GM23338 (cell line): ENCODE data around the gene ASTN1. TPM values are rescaled to one million over a fixed set of nuclear protein-coding genes. Genes with fewer than 3 reads are reported as not detected.

Experiments
- ATAC-seq: fragments of 200-7000 bp; cut with Tn5 transposase; 3 replicates; pipeline ENCODE4 v1.9.1; 2020
- DNase-seq: peaks from one replicate; pipeline ENCODE4 v3.0.0-alpha.2; 2015; ENCODE audit warnings: low spot score
- H2AFZ ChIP-seq: fragments of 200-600 bp; sonication (generic); 2 replicates; pipeline ENCODE4 v1.8.0; 2016; ENCODE audit warnings: antibody characterized with exemption, mild to moderate bottlenecking, moderate library complexity
- H3F3A ChIP-seq: fragments of 200-600 bp; sonication (generic); replicated peaks from 2 replicates; pipeline ENCODE4 v1.8.0; 2017; ENCODE audit warnings: antibody characterized with exemption, mixed run types, low read depth
- H3K27ac ChIP-seq: fragments of 200-600 bp; sonication (generic); 2 replicates; pipeline ENCODE4 v1.6.1; 2016; ENCODE audit warnings: low read depth
- H3K27me3 ChIP-seq: fragments of 200-600 bp; sonication (generic); 2 replicates; pipeline ENCODE4 v1.8.0; 2016; ENCODE audit warnings: mild to moderate bottlenecking, mixed run types, moderate library complexity; ENCODE audit not compliant: insufficient read depth
- H3K36me3 ChIP-seq: fragments of 200-600 bp; sonication (generic); 2 replicates; pipeline ENCODE4 v1.8.0; 2016; ENCODE audit warnings: mild to moderate bottlenecking; ENCODE audit not compliant: insufficient read depth
- H3K4me1 ChIP-seq: fragments of 200-600 bp; sonication (generic); 2 replicates; pipeline ENCODE4 v1.8.0; 2016; ENCODE audit warnings: mild to moderate bottlenecking, moderate library complexity; ENCODE audit not compliant: insufficient read depth
- H3K4me2 ChIP-seq: fragments of 200-600 bp; sonication (generic); 2 replicates; pipeline ENCODE4 v1.7.1; 2017; ENCODE audit warnings: mixed run types
- H3K4me3 ChIP-seq: fragments of 200-600 bp; sonication (generic); 2 replicates; pipeline ENCODE4 v1.6.1; 2016; ENCODE audit warnings: mixed run types
- H3K79me2 ChIP-seq: fragments of 200-600 bp; sonication (generic); replicated peaks from 2 replicates; pipeline ENCODE4 v1.8.0; 2017; ENCODE audit warnings: mild to moderate bottlenecking; ENCODE audit not compliant: insufficient read depth
- H3K9me2 ChIP-seq: fragments of 200-600 bp; sonication (generic); 2 replicates; pipeline ENCODE4 v1.8.0; 2017; ENCODE audit not compliant: insufficient read depth
- H4K20me1 ChIP-seq: fragments of 200-600 bp; sonication (generic); replicated peaks from 2 replicates; pipeline ENCODE4 v1.8.0; 2017; ENCODE audit warnings: mild to moderate bottlenecking; ENCODE audit not compliant: insufficient read depth
- H3K27ac Mint-ChIP-seq: 2 replicates; pipeline ENCODE4 v1.8.0; 2020; ENCODE audit warnings: inconsistent platforms, mild to moderate bottlenecking, moderate library complexity, mixed read lengths
- H3K27me3 Mint-ChIP-seq: 3 replicates; pipeline ENCODE4 v1.8.0; 2022; ENCODE audit warnings: low read depth, mild to moderate bottlenecking, moderate library complexity, mixed read lengths, inconsistent platforms; ENCODE audit not compliant: insufficient read depth, poor library complexity
- H3K36me3 Mint-ChIP-seq: 3 replicates; pipeline ENCODE4 v1.8.0; 2021; ENCODE audit warnings: low read depth, mild to moderate bottlenecking, inconsistent platforms, moderate library complexity, mixed read lengths
- H3K4me1 Mint-ChIP-seq: 3 replicates; pipeline ENCODE4 v1.8.0; 2020; ENCODE audit warnings: mild to moderate bottlenecking, inconsistent platforms, mixed read lengths
- H3K4me3 Mint-ChIP-seq: 3 replicates; pipeline ENCODE4 v1.8.0; 2021; ENCODE audit warnings: moderate library complexity, mild to moderate bottlenecking, inconsistent platforms, mixed read lengths
- H3K9me3 Mint-ChIP-seq: 3 replicates; pipeline ENCODE4 v1.8.0; 2020; ENCODE audit warnings: moderate library complexity, mild to moderate bottlenecking, inconsistent platforms, mixed read lengths
- CREB1 ChIP-seq: fragments of 250-450 bp; sonication (Bioruptor Pico); IDR thresholded peaks from 2 replicates; pipeline ENCODE4 v1.5.0; 2020; ENCODE audit warnings: low read depth, mild to moderate bottlenecking, moderate library complexity
- EZH2 ChIP-seq: fragments of 200-600 bp; sonication (generic); IDR thresholded peaks from one replicate; pipeline ENCODE4 v1.8.0; 2017; ENCODE audit warnings: antibody characterized with exemption, mild to moderate bottlenecking, low read depth; ENCODE audit not compliant: unreplicated experiment
- EZH2phosphoT487 ChIP-seq: fragments of 200-600 bp; sonication (generic); IDR thresholded peaks from one replicate; pipeline ENCODE4 v1.8.1; 2018; ENCODE audit warnings: antibody characterized with exemption; ENCODE audit not compliant: unreplicated experiment
- JUNB ChIP-seq: IDR thresholded peaks from one replicate; pipeline ENCODE4 v1.6.1; 2016; ENCODE audit warnings: antibody characterized with exemption; ENCODE audit not compliant: unreplicated experiment
- NANOG ChIP-seq: IDR thresholded peaks from 2 replicates; pipeline ENCODE4 v1.6.1; 2016; ENCODE audit warnings: antibody characterized with exemption, borderline replicate concordance
- POLR2AphosphoS5 ChIP-seq: IDR thresholded peaks from 2 replicates; pipeline ENCODE4 v1.6.1; 2016; ENCODE audit warnings: antibody characterized with exemption, low read depth
- STAT1 ChIP-seq: IDR thresholded peaks from one replicate; pipeline ENCODE4 v1.6.1; 2016; ENCODE audit warnings: antibody characterized with exemption; ENCODE audit not compliant: unreplicated experiment
- ZNF114 ChIP-seq: fragments of 250-450 bp; sonication (Bioruptor Pico); IDR thresholded peaks from 2 replicates; pipeline ENCODE4 v1.5.0; 2020; ENCODE audit warnings: mild to moderate bottlenecking, moderate library complexity
- ZNF331 ChIP-seq: fragments of 250-450 bp; sonication (Bioruptor Pico); IDR thresholded peaks from 2 replicates; pipeline ENCODE4 v1.5.0; 2020; ENCODE audit warnings: low read depth, mild to moderate bottlenecking, moderate library complexity
- polyA plus RNA-seq: library from polyadenylated mRNA; unstranded; fragments of >200 nt; fragmentation: Nextera tagmentation; extraction: Ambion mirVana; gene quantifications from 2 replicates; pipeline ENCODE4 v1.2.1, GENCODE V29; 2016
- total RNA-seq: library from RNA; depleted of rRNA; stranded (reverse); fragments of >200 nt; shearing (Covaris generic); gene quantifications from 2 replicates; pipeline ENCODE4 v1.2.3, GENCODE V29; 2014
- TF ChIP-seq, protein P1 (sequence below), 2 experiments: fragments of 200-600 bp in 1 of 2; sonication (generic) in 1 of 2; conservative IDR thresholded peaks; 2 replicates each; pipeline versions ENCODE4 v1.5.1 to v1.6.1; 2016 to 2017; ENCODE audit warnings: antibody characterized with exemption in 2 of 2, low read depth in 2 of 2, mild to moderate bottlenecking in 2 of 2, moderate library complexity in 1 of 2
- TF ChIP-seq, protein P2 (sequence below): IDR thresholded peaks from 2 replicates; pipeline ENCODE4 v1.6.1; 2016; ENCODE audit warnings: antibody characterized with exemption
- TF ChIP-seq, protein P3 (sequence below): fragments of 250-450 bp; sonication (Bioruptor Pico); IDR thresholded peaks from 2 replicates; pipeline ENCODE4 v1.5.0; 2020; ENCODE audit warnings: mild to moderate bottlenecking, moderate library complexity
- TF ChIP-seq, protein P4 (sequence below): IDR thresholded peaks from one replicate; pipeline ENCODE4 v1.6.1; 2018; ENCODE audit warnings: antibody characterized with exemption; ENCODE audit not compliant: unreplicated experiment

Gene ASTN1
- total and polyA plus RNA-seq, 2 experiments from 2014 or later, result 2.0 to 5.2 TPM

- no peak overlapping the region for H3K4me2 ChIP-seq
- no peaks in the 10 kb centered on the region for H3K9me3 Mint-ChIP-seq
- H3K79me2 ChIP-seq, result no peaks in the 10 kb centered on the region
- DNase-seq (no peak), ATAC-seq (no peak)
- no peaks in the 10 kb centered on the region for H3K4me1 ChIP-seq
- no peak overlapping the region for H3K4me3 Mint-ChIP-seq
- peaks cover 1% of the 10 kb centered on the region for H3K27me3 Mint-ChIP-seq
- H4K20me1 ChIP-seq, result no peaks in the 10 kb centered on the region
- no peak overlapping the region for H3K4me3 ChIP-seq
- TF ChIP-seq NANOG, result no peak
- no peak for TF ChIP-seq POLR2AphosphoS5
- TF ChIP-seq, protein P1, sequence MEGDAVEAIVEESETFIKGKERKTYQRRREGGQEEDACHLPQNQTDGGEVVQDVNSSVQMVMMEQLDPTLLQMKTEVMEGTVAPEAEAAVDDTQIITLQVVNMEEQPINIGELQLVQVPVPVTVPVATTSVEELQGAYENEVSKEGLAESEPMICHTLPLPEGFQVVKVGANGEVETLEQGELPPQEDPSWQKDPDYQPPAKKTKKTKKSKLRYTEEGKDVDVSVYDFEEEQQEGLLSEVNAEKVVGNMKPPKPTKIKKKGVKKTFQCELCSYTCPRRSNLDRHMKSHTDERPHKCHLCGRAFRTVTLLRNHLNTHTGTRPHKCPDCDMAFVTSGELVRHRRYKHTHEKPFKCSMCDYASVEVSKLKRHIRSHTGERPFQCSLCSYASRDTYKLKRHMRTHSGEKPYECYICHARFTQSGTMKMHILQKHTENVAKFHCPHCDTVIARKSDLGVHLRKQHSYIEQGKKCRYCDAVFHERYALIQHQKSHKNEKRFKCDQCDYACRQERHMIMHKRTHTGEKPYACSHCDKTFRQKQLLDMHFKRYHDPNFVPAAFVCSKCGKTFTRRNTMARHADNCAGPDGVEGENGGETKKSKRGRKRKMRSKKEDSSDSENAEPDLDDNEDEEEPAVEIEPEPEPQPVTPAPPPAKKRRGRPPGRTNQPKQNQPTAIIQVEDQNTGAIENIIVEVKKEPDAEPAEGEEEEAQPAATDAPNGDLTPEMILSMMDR (conservative IDR thresholded peaks at IDR 0.05; ENCODE audit: low read depth in 2 of 2), result no peak
- no peak for TF ChIP-seq JUNB
- TF ChIP-seq, protein P2, sequence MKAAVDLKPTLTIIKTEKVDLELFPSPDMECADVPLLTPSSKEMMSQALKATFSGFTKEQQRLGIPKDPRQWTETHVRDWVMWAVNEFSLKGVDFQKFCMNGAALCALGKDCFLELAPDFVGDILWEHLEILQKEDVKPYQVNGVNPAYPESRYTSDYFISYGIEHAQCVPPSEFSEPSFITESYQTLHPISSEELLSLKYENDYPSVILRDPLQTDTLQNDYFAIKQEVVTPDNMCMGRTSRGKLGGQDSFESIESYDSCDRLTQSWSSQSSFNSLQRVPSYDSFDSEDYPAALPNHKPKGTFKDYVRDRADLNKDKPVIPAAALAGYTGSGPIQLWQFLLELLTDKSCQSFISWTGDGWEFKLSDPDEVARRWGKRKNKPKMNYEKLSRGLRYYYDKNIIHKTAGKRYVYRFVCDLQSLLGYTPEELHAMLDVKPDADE, result no peak
- TF ChIP-seq, protein P3, sequence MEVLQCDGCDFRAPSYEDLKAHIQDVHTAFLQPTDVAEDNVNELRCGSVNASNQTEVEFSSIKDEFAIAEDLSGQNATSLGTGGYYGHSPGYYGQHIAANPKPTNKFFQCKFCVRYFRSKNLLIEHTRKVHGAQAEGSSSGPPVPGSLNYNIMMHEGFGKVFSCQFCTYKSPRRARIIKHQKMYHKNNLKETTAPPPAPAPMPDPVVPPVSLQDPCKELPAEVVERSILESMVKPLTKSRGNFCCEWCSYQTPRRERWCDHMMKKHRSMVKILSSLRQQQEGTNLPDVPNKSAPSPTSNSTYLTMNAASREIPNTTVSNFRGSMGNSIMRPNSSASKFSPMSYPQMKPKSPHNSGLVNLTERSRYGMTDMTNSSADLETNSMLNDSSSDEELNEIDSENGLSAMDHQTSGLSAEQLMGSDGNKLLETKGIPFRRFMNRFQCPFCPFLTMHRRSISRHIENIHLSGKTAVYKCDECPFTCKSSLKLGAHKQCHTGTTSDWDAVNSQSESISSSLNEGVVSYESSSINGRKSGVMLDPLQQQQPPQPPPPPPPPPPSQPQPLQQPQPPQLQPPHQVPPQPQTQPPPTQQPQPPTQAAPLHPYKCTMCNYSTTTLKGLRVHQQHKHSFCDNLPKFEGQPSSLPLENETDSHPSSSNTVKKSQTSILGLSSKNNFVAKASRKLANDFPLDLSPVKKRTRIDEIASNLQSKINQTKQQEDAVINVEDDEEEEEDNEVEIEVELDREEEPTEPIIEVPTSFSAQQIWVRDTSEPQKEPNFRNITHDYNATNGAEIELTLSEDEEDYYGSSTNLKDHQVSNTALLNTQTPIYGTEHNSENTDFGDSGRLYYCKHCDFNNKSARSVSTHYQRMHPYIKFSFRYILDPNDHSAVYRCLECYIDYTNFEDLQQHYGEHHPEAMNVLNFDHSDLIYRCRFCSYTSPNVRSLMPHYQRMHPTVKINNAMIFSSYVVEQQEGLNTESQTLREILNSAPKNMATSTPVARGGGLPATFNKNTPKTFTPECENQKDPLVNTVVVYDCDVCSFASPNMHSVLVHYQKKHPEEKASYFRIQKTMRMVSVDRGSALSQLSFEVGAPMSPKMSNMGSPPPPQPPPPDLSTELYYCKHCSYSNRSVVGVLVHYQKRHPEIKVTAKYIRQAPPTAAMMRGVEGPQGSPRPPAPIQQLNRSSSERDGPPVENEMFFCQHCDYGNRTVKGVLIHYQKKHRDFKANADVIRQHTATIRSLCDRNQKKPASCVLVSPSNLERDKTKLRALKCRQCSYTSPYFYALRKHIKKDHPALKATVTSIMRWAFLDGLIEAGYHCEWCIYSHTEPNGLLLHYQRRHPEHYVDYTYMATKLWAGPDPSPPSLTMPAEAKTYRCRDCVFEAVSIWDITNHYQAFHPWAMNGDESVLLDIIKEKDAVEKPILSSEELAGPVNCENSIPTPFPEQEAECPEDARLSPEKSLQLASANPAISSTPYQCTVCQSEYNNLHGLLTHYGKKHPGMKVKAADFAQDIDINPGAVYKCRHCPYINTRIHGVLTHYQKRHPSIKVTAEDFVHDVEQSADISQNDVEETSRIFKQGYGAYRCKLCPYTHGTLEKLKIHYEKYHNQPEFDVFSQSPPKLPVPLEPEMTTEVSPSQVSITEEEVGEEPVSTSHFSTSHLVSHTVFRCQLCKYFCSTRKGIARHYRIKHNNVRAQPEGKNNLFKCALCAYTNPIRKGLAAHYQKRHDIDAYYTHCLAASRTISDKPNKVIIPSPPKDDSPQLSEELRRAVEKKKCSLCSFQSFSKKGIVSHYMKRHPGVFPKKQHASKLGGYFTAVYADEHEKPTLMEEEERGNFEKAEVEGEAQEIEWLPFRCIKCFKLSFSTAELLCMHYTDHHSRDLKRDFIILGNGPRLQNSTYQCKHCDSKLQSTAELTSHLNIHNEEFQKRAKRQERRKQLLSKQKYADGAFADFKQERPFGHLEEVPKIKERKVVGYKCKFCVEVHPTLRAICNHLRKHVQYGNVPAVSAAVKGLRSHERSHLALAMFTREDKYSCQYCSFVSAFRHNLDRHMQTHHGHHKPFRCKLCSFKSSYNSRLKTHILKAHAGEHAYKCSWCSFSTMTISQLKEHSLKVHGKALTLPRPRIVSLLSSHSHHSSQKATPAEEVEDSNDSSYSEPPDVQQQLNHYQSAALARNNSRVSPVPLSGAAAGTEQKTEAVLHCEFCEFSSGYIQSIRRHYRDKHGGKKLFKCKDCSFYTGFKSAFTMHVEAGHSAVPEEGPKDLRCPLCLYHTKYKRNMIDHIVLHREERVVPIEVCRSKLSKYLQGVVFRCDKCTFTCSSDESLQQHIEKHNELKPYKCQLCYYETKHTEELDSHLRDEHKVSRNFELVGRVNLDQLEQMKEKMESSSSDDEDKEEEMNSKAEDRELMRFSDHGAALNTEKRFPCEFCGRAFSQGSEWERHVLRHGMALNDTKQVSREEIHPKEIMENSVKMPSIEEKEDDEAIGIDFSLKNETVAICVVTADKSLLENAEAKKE (CRISPR knock-in tag), result no peak
- no peak for TF ChIP-seq CREB1
- TF ChIP-seq ZNF114 (CRISPR knock-in tag), result no peak
- TF ChIP-seq STAT1, result no peak
- TF ChIP-seq EZH2, result no peak
- TF ChIP-seq, protein P4, sequence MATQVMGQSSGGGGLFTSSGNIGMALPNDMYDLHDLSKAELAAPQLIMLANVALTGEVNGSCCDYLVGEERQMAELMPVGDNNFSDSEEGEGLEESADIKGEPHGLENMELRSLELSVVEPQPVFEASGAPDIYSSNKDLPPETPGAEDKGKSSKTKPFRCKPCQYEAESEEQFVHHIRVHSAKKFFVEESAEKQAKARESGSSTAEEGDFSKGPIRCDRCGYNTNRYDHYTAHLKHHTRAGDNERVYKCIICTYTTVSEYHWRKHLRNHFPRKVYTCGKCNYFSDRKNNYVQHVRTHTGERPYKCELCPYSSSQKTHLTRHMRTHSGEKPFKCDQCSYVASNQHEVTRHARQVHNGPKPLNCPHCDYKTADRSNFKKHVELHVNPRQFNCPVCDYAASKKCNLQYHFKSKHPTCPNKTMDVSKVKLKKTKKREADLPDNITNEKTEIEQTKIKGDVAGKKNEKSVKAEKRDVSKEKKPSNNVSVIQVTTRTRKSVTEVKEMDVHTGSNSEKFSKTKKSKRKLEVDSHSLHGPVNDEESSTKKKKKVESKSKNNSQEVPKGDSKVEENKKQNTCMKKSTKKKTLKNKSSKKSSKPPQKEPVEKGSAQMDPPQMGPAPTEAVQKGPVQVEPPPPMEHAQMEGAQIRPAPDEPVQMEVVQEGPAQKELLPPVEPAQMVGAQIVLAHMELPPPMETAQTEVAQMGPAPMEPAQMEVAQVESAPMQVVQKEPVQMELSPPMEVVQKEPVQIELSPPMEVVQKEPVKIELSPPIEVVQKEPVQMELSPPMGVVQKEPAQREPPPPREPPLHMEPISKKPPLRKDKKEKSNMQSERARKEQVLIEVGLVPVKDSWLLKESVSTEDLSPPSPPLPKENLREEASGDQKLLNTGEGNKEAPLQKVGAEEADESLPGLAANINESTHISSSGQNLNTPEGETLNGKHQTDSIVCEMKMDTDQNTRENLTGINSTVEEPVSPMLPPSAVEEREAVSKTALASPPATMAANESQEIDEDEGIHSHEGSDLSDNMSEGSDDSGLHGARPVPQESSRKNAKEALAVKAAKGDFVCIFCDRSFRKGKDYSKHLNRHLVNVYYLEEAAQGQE, result no peak
- TF ChIP-seq EZH2phosphoT487, result no peak
- no peak for TF ChIP-seq ZNF331 (CRISPR knock-in tag)
- H3K27ac ChIP-seq, result no peak overlapping the region
- H3K36me3 ChIP-seq, result no peaks in the 10 kb centered on the region
- no peaks in the 10 kb centered on the region for H3K36me3 Mint-ChIP-seq
- H3K27me3 ChIP-seq, result no peaks in the 10 kb centered on the region
- peaks cover 7% of the 10 kb centered on the region for H3K4me1 Mint-ChIP-seq
- no peak overlapping the region for H3K27ac Mint-ChIP-seq
- H3K9me2 ChIP-seq, result no peaks in the 10 kb centered on the region
- H3F3A ChIP-seq, result no peaks in the 10 kb centered on the region
- H2AFZ ChIP-seq, result no peak overlapping the region
Measured at GRCh38 chr1:177023249-177023648, 141.3 kb downstream of the ASTN1 start.
